SK-N-SH (cell line): ENCODE data around the gene FGF5. TPM values are rescaled to one million over a fixed set of nuclear protein-coding genes. Genes with fewer than 3 reads are reported as not detected.

Experiments
- CTCF ChIA-PET: fragments of 300-600, 350-600 bp; formaldehyde crosslinking; extraction: SDS; loops from one replicate; lab custom pipeline; 2021; lab: Yijun Ruan, JAX
- POLR2A ChIA-PET: fragments of 350-600 bp; sonication (Branson Sonifier 250); formaldehyde crosslinking; extraction: SDS; loops from one replicate; lab custom pipeline; 2020; ENCODE audit warnings: antibody characterized with exemption, inconsistent platforms; lab: Yijun Ruan, JAX
- DNase-seq: peaks from one replicate; pipeline ENCODE4 v3.0.0; 2012
- H2AFZ ChIP-seq: fragments of 200-600 bp; sonication (generic); 2 replicates; pipeline ENCODE4 v1.8.1; 2016; ENCODE audit warnings: antibody characterized with exemption, mild to moderate bottlenecking, low read depth
- H3F3A ChIP-seq: fragments of 200-600 bp; sonication (generic); replicated peaks from 2 replicates; pipeline ENCODE3; 2016; ENCODE audit warnings: antibody characterized with exemption, mild to moderate bottlenecking; ENCODE audit not compliant: insufficient read depth
- H3K27ac ChIP-seq, 2 experiments: fragments of 200-500 bp in 1 of 2; fragments of 200-600 bp in 1 of 2; sonication (Bioruptor generic) in 1 of 2; sonication (generic), shearing (Covaris generic) in 1 of 2; 2 replicates each; pipeline versions ENCODE4 v1.5.1 to v1.6.1; 2014 to 2016; ENCODE audit warnings: low read depth in 2 of 2, inconsistent platforms in 1 of 2, low read length in 1 of 2, mild to moderate bottlenecking in 1 of 2, mixed read lengths in 1 of 2
- H3K27me3 ChIP-seq: fragments of 200-600 bp; sonication (generic), shearing (Covaris generic); 2 replicates; pipeline ENCODE4 v1.6.1; 2016; ENCODE audit warnings: mixed run types; ENCODE audit not compliant: insufficient read depth
- H3K36me3 ChIP-seq, 2 experiments: fragments of 200-500 bp in 1 of 2; fragments of 200-600 bp in 1 of 2; sonication (Bioruptor generic) in 1 of 2; sonication (generic) in 1 of 2; replicated peaks in 1 of 2; 2 replicates each; pipeline versions ENCODE3 to v1.5.1; 2014 to 2016; ENCODE audit warnings: low read length in 1 of 2, mild to moderate bottlenecking in 1 of 2; ENCODE audit not compliant: insufficient read depth in 2 of 2, control insufficient read depth in 1 of 2
- H3K4me1 ChIP-seq, 2 experiments: fragments of 200-500 bp in 1 of 2; fragments of 200-600 bp in 1 of 2; sonication (Bioruptor generic) in 1 of 2; sonication (generic), shearing (Covaris generic) in 1 of 2; 2 replicates each; pipeline versions ENCODE4 v1.5.1 to v1.6.1; 2014 to 2016; ENCODE audit warnings: low read depth in 1 of 2, low read length in 1 of 2, mixed run types in 1 of 2; ENCODE audit not compliant: insufficient read depth in 2 of 2, control insufficient read depth in 1 of 2
- H3K4me2 ChIP-seq: fragments of 200-600 bp; sonication (generic), shearing (Covaris generic); 2 replicates; pipeline ENCODE4 v1.6.1; 2017; ENCODE audit warnings: mixed run types
- H3K4me3 ChIP-seq, 2 experiments: fragments of 200-500 bp in 1 of 2; fragments of 200-600 bp in 1 of 2; sonication (Bioruptor generic) in 1 of 2; sonication (generic), shearing (Covaris generic) in 1 of 2; 2 replicates each; pipeline versions ENCODE4 v1.5.1 to v1.8.1; 2014 to 2016; ENCODE audit warnings: low read depth in 2 of 2, inconsistent platforms in 1 of 2, low read length in 1 of 2, mild to moderate bottlenecking in 1 of 2, mixed read lengths in 1 of 2, moderate library complexity in 1 of 2
- H3K79me2 ChIP-seq: fragments of 200-600 bp; sonication (generic); 2 replicates; pipeline ENCODE4 v1.8.1; 2017; ENCODE audit warnings: mild to moderate bottlenecking; ENCODE audit not compliant: insufficient read depth
- H3K9ac ChIP-seq: fragments of 200-600 bp; sonication (generic); 2 replicates; pipeline ENCODE4 v1.6.1; 2017; ENCODE audit warnings: mixed run types
- H3K9me2 ChIP-seq: fragments of 200-600 bp; sonication (generic); 2 replicates; pipeline ENCODE4 v1.6.1; 2017; ENCODE audit warnings: mixed run types
- H3K9me3 ChIP-seq: fragments of 200-600 bp; sonication (generic); 2 replicates; pipeline ENCODE4 v1.6.1; 2017; ENCODE audit warnings: mixed run types, mild to moderate bottlenecking, moderate library complexity
- H4K20me1 ChIP-seq: fragments of 200-600 bp; sonication (generic); 2 replicates; pipeline ENCODE4 v1.6.1; 2017; ENCODE audit warnings: mild to moderate bottlenecking, mixed run types; ENCODE audit not compliant: insufficient read depth
- CHD2 ChIP-seq: fragments of 150-350 bp; IDR thresholded peaks from 2 replicates; pipeline ENCODE4 v1.6.1; 2018; ENCODE audit warnings: low read length; ENCODE audit not compliant: partially characterized antibody
- CTCF ChIP-seq: fragments of 200-600 bp; sonication (generic); IDR thresholded peaks from 2 replicates; pipeline ENCODE4 v1.6.1; 2017; ENCODE audit warnings: antibody characterized with exemption, mild to moderate bottlenecking, moderate library complexity
- ELF1 ChIP-seq: IDR thresholded peaks from 2 replicates; pipeline ENCODE4 v1.4.0; 2012
- FOSL2 ChIP-seq: IDR thresholded peaks from 2 replicates; pipeline ENCODE4 v1.4.0; 2012; ENCODE audit warnings: low read depth, mild to moderate bottlenecking, moderate library complexity, borderline replicate concordance
- FOXJ3 ChIP-seq: sonication (generic); formaldehyde crosslinking; IDR thresholded peaks from 2 replicates; pipeline ENCODE4 v1.5.1; 2020; ENCODE audit warnings: mild to moderate bottlenecking, missing genetic modification reagents
- FOXM1 ChIP-seq: IDR thresholded peaks from 2 replicates; pipeline ENCODE4 v1.4.0; 2012; ENCODE audit warnings: low read depth, mild to moderate bottlenecking
- GABPA ChIP-seq: IDR thresholded peaks from 2 replicates; pipeline ENCODE4 v1.4.0; 2012; ENCODE audit warnings: low read depth, mild to moderate bottlenecking
- JUND ChIP-seq: IDR thresholded peaks from 2 replicates; pipeline ENCODE4 v1.4.0; 2012
- MXI1 ChIP-seq: IDR thresholded peaks from 2 replicates; pipeline ENCODE4 v1.6.1; 2012; ENCODE audit warnings: mild to moderate bottlenecking, low read depth, low read length, improper control_type of control experiment
- POLR2AphosphoS5 ChIP-seq: IDR thresholded peaks from 2 replicates; pipeline ENCODE4 v1.6.1; 2012; ENCODE audit warnings: low read depth, low read length
- RCOR1 ChIP-seq: fragments of 150-350 bp; IDR thresholded peaks from 2 replicates; pipeline ENCODE4 v1.6.1; 2017; ENCODE audit warnings: antibody characterized with exemption, low read length
- REST ChIP-seq: IDR thresholded peaks from 2 replicates; pipeline ENCODE4 v1.6.1; 2012; ENCODE audit warnings: mild to moderate bottlenecking, low read depth, low read length, moderate library complexity
- RXRA ChIP-seq: IDR thresholded peaks from 2 replicates; pipeline ENCODE4 v1.4.0; 2012; ENCODE audit warnings: low read depth, mild to moderate bottlenecking, borderline replicate concordance
- TAF1 ChIP-seq: IDR thresholded peaks from 2 replicates; pipeline ENCODE4 v1.6.1; 2012; ENCODE audit warnings: low read depth, mild to moderate bottlenecking, low read length, moderate library complexity, borderline replicate concordance
- TEAD4 ChIP-seq: IDR thresholded peaks from 2 replicates; pipeline ENCODE4 v1.4.0; 2012; ENCODE audit warnings: mild to moderate bottlenecking, borderline replicate concordance; ENCODE audit not compliant: insufficient read depth
- WGBS: methylation state at CpG from one replicate; pipeline ENCODE4 v1.1.6; 2017; ENCODE audit warnings: low lambda C conversion rate; 5-methylcytosine and 5-hydroxymethylcytosine counted together
- polyA plus RNA-seq, 3 experiments: library from polyadenylated mRNA; depleted of rRNA; stranded (reverse); fragments of >200 nt; gene quantifications; 2 replicates each; pipeline ENCODE4 v1.2.3, GENCODE V29; 2012

FGF5 gene
- polyA plus RNA-seq, 1 of the 3 experiments (the other 2 are of a cell fraction), result 17.7 TPM

GRCh38 chr4:80321341-80321740 lies 54.9 kb downstream of the FGF5 start:
- 95% methylated on average over 8 of the region's 8 CpGs for WGBS

GRCh38 chr4:80321776-80322175 lies 55.3 kb downstream of the FGF5 start:
- H3K9me3 ChIP-seq, result no peaks in the 10 kb centered on the region
- CTCF ChIA-PET, result interaction anchor here (4.0 kb wide), 1 partner anchor 14 kb away, joined by 17 read pairs; the partner anchor contains the start of gene CFAP299
- H2AFZ ChIP-seq, result no peak overlapping the region
- no peak for TF ChIP-seq FOXJ3 (CRISPR knock-in tag)
- peak; percentile 15; the same call in 1 of the 2 replicates for TF ChIP-seq CTCF
- WGBS, result 73% methylated on average over 4 of the region's 4 CpGs
- peaks cover 18% of the 10 kb centered on the region for H3F3A ChIP-seq
- H3K9me2 ChIP-seq, result no peaks in the 10 kb centered on the region
- H3K79me2 ChIP-seq, result 0 out of 2 replicates have a peak, but pooled peaks cover 6% of the 10 kb centered on the region
- H3K36me3 ChIP-seq, result no peaks in the 10 kb centered on the region
- POLR2A ChIA-PET, result no interaction called here
- peaks cover 2 to 10% of the 10 kb centered on the region in 2 experiments; a peak in 3 of 4 replicates for H3K4me1 ChIP-seq
- no peak overlapping the region for H3K4me2 ChIP-seq
- H3K27ac ChIP-seq, result no peak overlapping the region
- no peak for DNase-seq
- H3K4me3 ChIP-seq, result no peak overlapping the region
- no peak overlapping the region for H3K9ac ChIP-seq
- no peaks in the 10 kb centered on the region for H3K27me3 ChIP-seq
- no peaks in the 10 kb centered on the region for H4K20me1 ChIP-seq

More at GRCh38 chr4:80321341-80321740, 54.9 kb downstream of the FGF5 start:
- no peaks in the 10 kb centered on the region for H3K36me3 ChIP-seq
- H3K9me3 ChIP-seq, result no peaks in the 10 kb centered on the region
- H3K4me2 ChIP-seq, result no peak overlapping the region
- no peaks in the 10 kb centered on the region for H3K9me2 ChIP-seq
- H3K79me2 ChIP-seq, result peaks cover 6% of the 10 kb centered on the region; the same call in 1 of the 2 replicates
- peaks cover 18% of the 10 kb centered on the region for H3F3A ChIP-seq
- no peaks in the 10 kb centered on the region for H4K20me1 ChIP-seq
- TF ChIP-seq FOXM1 (no peak), TEAD4 (no peak), ELF1 (no peak), RCOR1 (no peak), FOSL2 (no peak), GABPA (no peak), CHD2 (no peak), JUND (no peak), REST (no peak), TAF1 (no peak), MXI1 (no peak), RXRA (no peak), POLR2AphosphoS5 (no peak)
- H3K9ac ChIP-seq, result no peak overlapping the region
- no peak for DNase-seq
- no peak overlapping the region for H2AFZ ChIP-seq
- no peaks in the 10 kb centered on the region for H3K27me3 ChIP-seq
- no peak overlapping the region for H3K4me3 ChIP-seq
- peaks cover 2 to 10% of the 10 kb centered on the region in 2 experiments; a peak in 3 of 4 replicates for H3K4me1 ChIP-seq
- POLR2A ChIA-PET, result no interaction called here
- no peak overlapping the region for H3K27ac ChIP-seq
- CTCF ChIA-PET, result interaction anchor here (4.0 kb wide), 1 partner anchor 14 kb away, joined by 17 read pairs; the partner anchor contains the start of gene CFAP299
